H1 (cell line): Measurements from ENCODE around the gene VSTM2B. TPM values are rescaled to one million over a fixed set of nuclear protein-coding genes. Genes with fewer than 3 reads are reported as not detected.

Source experiments
- CTCF ChIA-PET: fragments of 300-600 bp; sonication (Branson Sonifier 250); formaldehyde crosslinking; loops from one replicate; lab custom pipeline; 2021; ENCODE audit not compliant: partially characterized antibody; lab: Charles Lee
- POLR2A ChIA-PET: fragments of 300-600 bp; sonication (Branson Sonifier 250); formaldehyde crosslinking; loops from one replicate; lab custom pipeline; 2021; ENCODE audit warnings: inconsistent platforms; ENCODE audit not compliant: partially characterized antibody; lab: Charles Lee
- DNase-seq, 2 experiments: peaks; one replicate each; pipeline versions ENCODE4 v3.0.0 to v3.0.0-alpha.2; 2010 to 2022; ENCODE audit warnings: low spot score in 2 of 2, low read depth in 1 of 2, mixed read lengths in 1 of 2
- FAIRE-seq: peaks from 2 replicates; lab custom pipeline; 2011; peaks lifted over from hg19 to GRCh38; lab: Jason Lieb, UNC
- H2AFZ ChIP-seq: 2 replicates; pipeline ENCODE4 v1.8.1; 2012; ENCODE audit warnings: low read length, inconsistent platforms
- H2AK5ac ChIP-seq: 2 replicates; pipeline ENCODE4 v1.6.1; 2013; ENCODE audit warnings: low read depth, low read length
- H2BK120ac ChIP-seq: replicated peaks from 2 replicates; pipeline ENCODE3; 2013; ENCODE audit warnings: low read depth, low read length, inconsistent platforms
- H2BK12ac ChIP-seq: 2 replicates; pipeline ENCODE4 v1.6.1; 2013; ENCODE audit warnings: low read depth, low read length
- H2BK15ac ChIP-seq: 2 replicates; pipeline ENCODE4 v1.6.1; 2013; ENCODE audit warnings: low read length
- H2BK20ac ChIP-seq: 2 replicates; pipeline ENCODE4 v1.6.1; 2013; ENCODE audit warnings: low read length
- H2BK5ac ChIP-seq: 2 replicates; pipeline ENCODE4 v1.6.1; 2013; ENCODE audit warnings: low read depth, low read length
- H3K14ac ChIP-seq: 2 replicates; pipeline ENCODE4 v1.6.1; 2013; ENCODE audit warnings: inconsistent platforms; ENCODE audit not compliant: insufficient read length
- H3K18ac ChIP-seq: 2 replicates; pipeline ENCODE4 v1.6.1; 2013; ENCODE audit warnings: low read length; ENCODE audit errors: extremely low read depth
- H3K23ac ChIP-seq: 2 replicates; pipeline ENCODE4 v1.6.1; 2013; ENCODE audit warnings: inconsistent platforms; ENCODE audit not compliant: insufficient read length
- H3K23me2 ChIP-seq: 2 replicates; pipeline ENCODE4 v1.6.1; 2013; ENCODE audit warnings: low read depth, low read length
- H3K27ac ChIP-seq: 2 replicates; pipeline ENCODE4 v1.6.1; 2011; ENCODE audit warnings: low read depth, low read length, inconsistent platforms
- H3K27me3 ChIP-seq, 4 experiments: replicated peaks in 1 of 4; 1 replicate in 1 of 4; 2 replicates in 3 of 4; pipeline versions ENCODE4 v1.6.1 to v1.8.1; 2011 to 2013; ENCODE audit warnings: low read length in 3 of 4, mild to moderate bottlenecking in 3 of 4, inconsistent platforms in 2 of 4, mixed read lengths in 2 of 4, moderate library complexity in 1 of 4; ENCODE audit not compliant: control insufficient read depth in 3 of 4, insufficient read depth in 3 of 4; ENCODE audit errors: extremely low read depth in 1 of 4
- H3K36me3 ChIP-seq, 4 experiments: 2 replicates each; pipeline versions ENCODE4 v1.6.1 to v1.8.1; 2011 to 2013; ENCODE audit warnings: mild to moderate bottlenecking in 4 of 4, low read length in 3 of 4, moderate library complexity in 2 of 4, control low read depth in 1 of 4, inconsistent platforms in 1 of 4; ENCODE audit not compliant: insufficient read depth in 4 of 4, control insufficient read depth in 2 of 4
- H3K4ac ChIP-seq: replicated peaks from 2 replicates; pipeline ENCODE3; 2013; ENCODE audit warnings: low read length, low read depth, mixed read lengths, inconsistent platforms; ENCODE audit not compliant: insufficient read length
- H3K4me1 ChIP-seq, 4 experiments: replicated peaks in 1 of 4; 1 replicate in 1 of 4; 2 replicates in 3 of 4; pipeline versions ENCODE4 v1.6.1 to v1.8.1; 2011 to 2013; ENCODE audit warnings: low read length in 3 of 4, inconsistent platforms in 2 of 4, mixed read lengths in 1 of 4; ENCODE audit not compliant: insufficient read depth in 4 of 4, control insufficient read depth in 3 of 4
- H3K4me2 ChIP-seq, 2 experiments: 2 replicates each; pipeline versions ENCODE4 v1.6.1 to v1.8.1; 2011 to 2013; ENCODE audit warnings: low read depth in 2 of 2, low read length in 2 of 2, control low read depth in 1 of 2, inconsistent platforms in 1 of 2, mild to moderate bottlenecking in 1 of 2; ENCODE audit not compliant: insufficient read depth in 1 of 2
- H3K4me3 ChIP-seq, 4 experiments: fragments of 200-600, 300-600 bp in 1 of 4; sonication (generic), shearing (Covaris generic), sonication (Bioruptor Twin) in 1 of 4; 2 replicates each; pipeline versions ENCODE4 v1.5.1 to v1.8.1; 2011 to 2016; ENCODE audit warnings: low read length in 4 of 4, low read depth in 3 of 4, control low read depth in 2 of 4, inconsistent platforms in 2 of 4, mild to moderate bottlenecking in 2 of 4, mixed read lengths in 1 of 4, moderate library complexity in 1 of 4; ENCODE audit not compliant: insufficient read depth in 2 of 4; ENCODE audit errors: extremely low read depth in 1 of 4
- H3K56ac ChIP-seq: replicated peaks from 2 replicates; pipeline ENCODE3; 2013; ENCODE audit warnings: low read depth, mild to moderate bottlenecking, mixed read lengths, low read length, inconsistent platforms; ENCODE audit not compliant: insufficient read length
- H3K79me1 ChIP-seq: 2 replicates; pipeline ENCODE4 v1.6.1; 2013; ENCODE audit warnings: low read depth, low read length, control low read depth
- H3K79me2 ChIP-seq, 2 experiments: 2 replicates each; pipeline versions ENCODE4 v1.6.1 to v1.8.1; 2012 to 2013; ENCODE audit warnings: low read length in 2 of 2, mild to moderate bottlenecking in 2 of 2, inconsistent platforms in 1 of 2; ENCODE audit not compliant: insufficient read depth in 2 of 2, control insufficient read depth in 1 of 2
- H3K9ac ChIP-seq, 4 experiments: replicated peaks in 1 of 4; 1 replicate in 1 of 4; 2 replicates in 3 of 4; pipeline versions ENCODE4 v1.6.1 to v1.8.1; 2011 to 2013; ENCODE audit warnings: low read depth in 3 of 4, low read length in 3 of 4, control low read depth in 2 of 4, mild to moderate bottlenecking in 2 of 4, moderate library complexity in 2 of 4, inconsistent platforms in 1 of 4; ENCODE audit errors: extremely low read depth in 1 of 4
- H3K9me3 ChIP-seq, 2 experiments: 2 replicates each; pipeline versions ENCODE4 v1.6.1 to v1.8.1; 2012 to 2013; ENCODE audit warnings: mild to moderate bottlenecking in 2 of 2, moderate library complexity in 2 of 2, control low read depth in 1 of 2, inconsistent platforms in 1 of 2, low read depth in 1 of 2, low read length in 1 of 2, mixed read lengths in 1 of 2; ENCODE audit not compliant: insufficient read depth in 2 of 2
- H4K20me1 ChIP-seq, 2 experiments: replicated peaks in 1 of 2; 2 replicates each; pipeline versions ENCODE3 to v1.8.1; 2011 to 2013; ENCODE audit warnings: inconsistent platforms in 2 of 2, low read length in 2 of 2, mild to moderate bottlenecking in 1 of 2; ENCODE audit not compliant: insufficient read depth in 2 of 2, control insufficient read depth in 1 of 2
- H4K5ac ChIP-seq: 2 replicates; pipeline ENCODE4 v1.6.1; 2013; ENCODE audit warnings: low read length, low read depth, mixed read lengths, inconsistent platforms; ENCODE audit not compliant: insufficient read length
- H4K8ac ChIP-seq: 2 replicates; pipeline ENCODE4 v1.8.0; 2013; ENCODE audit warnings: mild to moderate bottlenecking, moderate library complexity, low read length, inconsistent platforms; ENCODE audit not compliant: insufficient read depth; ENCODE audit errors: extremely low read depth
- H4K91ac ChIP-seq: replicated peaks from 2 replicates; pipeline ENCODE3; 2013; ENCODE audit warnings: low read length, mixed read lengths, inconsistent platforms; ENCODE audit not compliant: insufficient read length
- BRCA1 ChIP-seq: IDR thresholded peaks from 2 replicates; pipeline ENCODE4 v1.6.1; 2012; ENCODE audit warnings: low read depth, low read length, improper control_type of control experiment
- E2F6 ChIP-seq: IDR thresholded peaks from 2 replicates; pipeline ENCODE4 v1.6.1; 2012; ENCODE audit warnings: inconsistent platforms
- HDAC6 ChIP-seq: IDR thresholded peaks from one replicate; pipeline ENCODE4 v1.7.1; 2012; ENCODE audit warnings: low read depth, mild to moderate bottlenecking, inconsistent platforms, low read length, moderate library complexity
- RNF2 ChIP-seq: fragments of 200-900, 300-1000 bp; sonication (generic); IDR thresholded peaks from 2 replicates; pipeline ENCODE4 v1.7.1; 2016; ENCODE audit warnings: borderline replicate concordance, low read depth, mild to moderate bottlenecking, antibody characterized with exemption, low read length; ENCODE audit not compliant: poor library complexity, severe bottlenecking; ENCODE audit errors: missing control alignments
- SIN3A ChIP-seq, 2 experiments: IDR thresholded peaks in 1 of 2; conservative IDR thresholded peaks in 1 of 2; 2 replicates each; pipeline ENCODE4 v1.6.1; 2011 to 2012; ENCODE audit warnings: low read length in 2 of 2, improper control_type of control experiment in 1 of 2, low read depth in 1 of 2, mild to moderate bottlenecking in 1 of 2
- TBP ChIP-seq: IDR thresholded peaks from 2 replicates; pipeline ENCODE4 v1.6.1; 2011; ENCODE audit warnings: low read depth, low read length, improper control_type of control experiment
- WGBS, 2 experiments: shearing (Covaris generic) in 1 of 2; methylation state at CpG; one replicate each; pipeline versions ENCODE4 v1.1.6 to v1.1.7; 2013 to 2015; ENCODE audit warnings: low lambda C conversion rate in 2 of 2, mixed read lengths in 2 of 2, inconsistent platforms in 1 of 2, low coverage in 1 of 2, missing lambda C conversion rate in 1 of 2; ENCODE audit not compliant: insufficient replicate concordance in 2 of 2, insufficient coverage in 1 of 2, insufficient read length in 1 of 2; ENCODE audit errors: extremely low coverage in 1 of 2, missing lambda C conversion rate in 1 of 2; 5-methylcytosine and 5-hydroxymethylcytosine counted together
- polyA plus RNA-seq, 7 experiments: library from polyadenylated mRNA; depleted of rRNA in 3 of 7; stranded (reverse) in 5 of 7; unstranded in 2 of 7; fragments of >200 nt in 5 of 7; fragments of 200-250 nt in 2 of 7; gene quantifications; 1 replicate in 5 of 7; 2 replicates in 1 of 7; 4 replicates in 1 of 7; pipeline versions ENCODE4 v1.2.1 to v1.2.3, GENCODE V29; 2011 to 2013; ENCODE audit warnings: missing spikeins in 2 of 7, mixed read lengths in 2 of 7
- total RNA-seq: library from RNA; stranded (reverse); fragmentation: NEBNext Ultra II Directional; extraction: Animal tissue kit (Norgen Biotek cat#: 25700); gene quantifications from 2 replicates; pipeline ENCODE4 v1.2.1, GENCODE V29; 2021

The VSTM2B gene
- total and polyA plus RNA-seq, 2 of the 8 experiments (the other 6 are each of a cell fraction or from before 2014, with no cell fraction given): 0.82 to 1.5 TPM

- H4K8ac ChIP-seq: peak overlapping the region; percentile 51
- H3K9me3 ChIP-seq: peaks cover 4 to 13% of the 10 kb centered on the region in 2 experiments; a peak in 2 of 4 replicates
- H3K4me2 ChIP-seq: no peak overlapping the region
- no peak overlapping the region for H3K56ac ChIP-seq
- H4K5ac ChIP-seq: no peak overlapping the region
- no peak for FAIRE-seq
- H4K91ac ChIP-seq: no peak overlapping the region
- H3K23me2 ChIP-seq: no peaks in the 10 kb centered on the region
- no peak overlapping the region for H2BK15ac ChIP-seq
- H2BK5ac ChIP-seq: no peak overlapping the region
- H2AK5ac ChIP-seq: no peak overlapping the region
- ChIA-PET POLR2A (no interaction called here), CTCF (interaction anchor here (0.7 to 1.8 kb wide), 6 partner anchors 9 to 1140 kb away, joined by 3 to 5 read pairs (median 4); no protein-coding TSS in a partner anchor)
- no peaks in the 10 kb centered on the region for H3K79me1 ChIP-seq
- H3K4ac ChIP-seq: no peak overlapping the region
- DNase-seq: peak in 1 of 2 experiments; percentile 33
- no peak overlapping the region for H3K4me3 ChIP-seq
- no peaks in the 10 kb centered on the region for H3K27me3 ChIP-seq
- H2BK12ac ChIP-seq: no peak overlapping the region
- no peak for TF ChIP-seq E2F6
- TF ChIP-seq RNF2: no peak
- no peak for TF ChIP-seq TBP
- TF ChIP-seq SIN3A (conservative IDR thresholded peaks at IDR 0.05 in 1 of 2, IDR thresholded peaks at IDR 0.05 in 1 of 2; ENCODE audit: low read depth in 1 of 2, low read length in 2 of 2): no peak
- no peak for TF ChIP-seq BRCA1
- TF ChIP-seq HDAC6: no peak
- H2BK20ac ChIP-seq: no peak overlapping the region
- H3K14ac ChIP-seq: no peak overlapping the region
- 78% methylated on average over 16 of the region's 16 CpGs; no CpG with 5 or more reads in 1 of the 2 experiments for WGBS, 2 experiments
- peaks cover 0 to 5% (median 0%) of the 10 kb centered on the region in 4 experiments; a peak in 2 of 7 replicates for H3K4me1 ChIP-seq
- no peak overlapping the region for H2AFZ ChIP-seq
- H3K36me3 ChIP-seq: no peaks in the 10 kb centered on the region
- no peak overlapping the region for H2BK120ac ChIP-seq
- H3K23ac ChIP-seq: no peak overlapping the region
- H3K18ac ChIP-seq: no peak overlapping the region
- H4K20me1 ChIP-seq: peaks cover 0 to 4% of the 10 kb centered on the region in 2 experiments
- H3K27ac ChIP-seq: no peak overlapping the region
- H3K9ac ChIP-seq: no peak overlapping the region
- no peaks in the 10 kb centered on the region for H3K79me2 ChIP-seq
Observed at GRCh38 chr19:29562299-29563297, 36.8 kb downstream of the VSTM2B start.
